Endothelial cell of umbilical vein (primary cell): ENCODE results near the gene DIAPH3. TPM values are rescaled to one million over a fixed set of nuclear protein-coding genes. Genes with fewer than 3 reads are reported as not detected.

Experiments
- BruUV-seq: library from RNA; stranded (reverse); fragments of 400-500 nt; replicated peaks from 2 replicates; lab custom pipeline; 2021; lab: Mats Ljungman, UMichigan
- CTCF ChIA-PET: fragments of 300-600, 350-600 bp; sonication (Branson Sonifier 250); formaldehyde crosslinking; loops from one replicate; lab custom pipeline; 2021; ENCODE audit warnings: antibody characterized with exemption, inconsistent platforms; lab: Charles Lee
- POLR2A ChIA-PET: fragments of 300-600, 350-600 bp; sonication (Branson Sonifier 250); formaldehyde crosslinking; loops from one replicate; lab custom pipeline; 2021; ENCODE audit warnings: antibody characterized with exemption, inconsistent platforms; lab: Charles Lee
- DNase-seq: peaks from one replicate; pipeline ENCODE4 v3.0.0-alpha.2; 2011; ENCODE audit warnings: low read depth, low spot score
- FAIRE-seq: peaks from 2 replicates; lab custom pipeline; 2011; peaks lifted over from hg19 to GRCh38; lab: Jason Lieb, UNC
- H2AFZ ChIP-seq: 2 replicates; pipeline ENCODE4 v1.6.0; 2012; ENCODE audit warnings: low read depth, low read length, control low read depth, inconsistent platforms
- H3K27ac ChIP-seq: 2 replicates; pipeline ENCODE4 v1.5.1; 2011; ENCODE audit warnings: low read depth, mild to moderate bottlenecking, control low read depth, low read length, moderate library complexity; ENCODE audit not compliant: insufficient read depth
- H3K27me3 ChIP-seq, 2 experiments: 2 replicates each; pipeline versions ENCODE4 v1.6.0 to v1.6.1; 2011; ENCODE audit warnings: low read length in 2 of 2, mixed read lengths in 1 of 2; ENCODE audit not compliant: control insufficient read depth in 2 of 2, insufficient read depth in 2 of 2
- H3K36me3 ChIP-seq, 2 experiments: 2 replicates in 1 of 2; 3 replicates in 1 of 2; pipeline ENCODE4 v1.5.1; 2011; ENCODE audit warnings: low read length in 2 of 2, mild to moderate bottlenecking in 1 of 2, moderate library complexity in 1 of 2; ENCODE audit not compliant: control insufficient read depth in 2 of 2, insufficient read depth in 2 of 2; ENCODE audit errors: extremely low read depth in 1 of 2
- H3K4me1 ChIP-seq: 3 replicates; pipeline ENCODE4 v1.5.1; 2011; ENCODE audit warnings: mild to moderate bottlenecking, low read length; ENCODE audit not compliant: control insufficient read depth, insufficient read depth; ENCODE audit errors: extremely low read depth
- H3K4me2 ChIP-seq: 2 replicates; pipeline ENCODE4 v1.6.1; 2011; ENCODE audit warnings: low read length, control low read depth, mixed read lengths; ENCODE audit not compliant: insufficient read depth
- H3K4me3 ChIP-seq, 3 experiments: fragments of 200-600 bp in 1 of 3; sonication (generic), shearing (Covaris generic) in 1 of 3; replicated peaks in 1 of 3; 2 replicates each; pipeline ENCODE4 v1.5.1; 2011 to 2016; ENCODE audit warnings: control low read depth in 3 of 3, low read length in 3 of 3, mild to moderate bottlenecking in 2 of 3, inconsistent platforms in 1 of 3, low read depth in 1 of 3, moderate library complexity in 1 of 3; ENCODE audit not compliant: insufficient read depth in 1 of 3
- H3K79me2 ChIP-seq: 2 replicates; pipeline ENCODE4 v1.6.0; 2012; ENCODE audit warnings: low read length, inconsistent platforms; ENCODE audit not compliant: control insufficient read depth, insufficient read depth
- H3K9ac ChIP-seq: replicated peaks from 2 replicates; pipeline ENCODE3; 2011; ENCODE audit warnings: low read length, control low read depth; ENCODE audit not compliant: insufficient read depth; ENCODE audit errors: extremely low read depth
- H3K9me1 ChIP-seq: replicated peaks from 3 replicates; pipeline ENCODE4 v1.6.0; 2011; ENCODE audit warnings: mild to moderate bottlenecking, low read length; ENCODE audit not compliant: control insufficient read depth, insufficient read depth; ENCODE audit errors: extremely low read depth
- H3K9me3 ChIP-seq: replicated peaks from 2 replicates; pipeline ENCODE4 v1.5.1; 2012; ENCODE audit warnings: low read length, inconsistent platforms; ENCODE audit not compliant: control insufficient read depth, insufficient read depth
- H4K20me1 ChIP-seq: replicated peaks from 2 replicates; pipeline ENCODE3; 2011; ENCODE audit warnings: mild to moderate bottlenecking, low read length; ENCODE audit not compliant: control insufficient read depth, insufficient read depth; ENCODE audit errors: extremely low read depth
- CTCF ChIP-seq, 2 donors: IDR thresholded peaks; 1 replicate in 1 of 2; 2 replicates in 1 of 2; pipeline ENCODE4 v1.5.1; 2011; ENCODE audit warnings: low read length in 2 of 2, mild to moderate bottlenecking in 2 of 2, moderate library complexity in 2 of 2, control low read depth in 1 of 2, inconsistent platforms in 1 of 2, low read depth in 1 of 2; ENCODE audit not compliant: insufficient read depth in 1 of 2; ENCODE audit errors: extremely low read depth in 1 of 2
- EZH2 ChIP-seq: IDR thresholded peaks from 2 replicates; pipeline ENCODE4 v1.6.1; 2012; ENCODE audit warnings: borderline replicate concordance, low read depth, mild to moderate bottlenecking, moderate library complexity, low read length, inconsistent platforms; ENCODE audit not compliant: severe bottlenecking
- FOS ChIP-seq: IDR thresholded peaks from 2 replicates; pipeline ENCODE4 v1.6.1; 2011; ENCODE audit warnings: mild to moderate bottlenecking, low read length, moderate library complexity, borderline replicate concordance; ENCODE audit not compliant: insufficient read depth
- GATA2 ChIP-seq: IDR thresholded peaks from 2 replicates; pipeline ENCODE4 v1.7.0; 2011; ENCODE audit warnings: low read depth, mild to moderate bottlenecking, moderate library complexity, mixed read lengths, low read length; ENCODE audit not compliant: insufficient read length, insufficient read depth
- JUN ChIP-seq: IDR thresholded peaks from 2 replicates; pipeline ENCODE4 v1.6.1; 2011; ENCODE audit warnings: borderline replicate concordance, low read depth; ENCODE audit not compliant: insufficient read length, insufficient read depth
- MYC ChIP-seq: IDR thresholded peaks from one replicate; pipeline ENCODE4 v1.6.1; 2011; ENCODE audit warnings: mild to moderate bottlenecking, low read depth, low read length
- POLR2A ChIP-seq: IDR thresholded peaks from 2 replicates; pipeline ENCODE4 v1.6.1; 2012; ENCODE audit warnings: low read depth, mild to moderate bottlenecking, control low read depth, low read length
- POLR2AphosphoS5 ChIP-seq: IDR thresholded peaks from 2 replicates; pipeline ENCODE4 v1.6.1; 2012; ENCODE audit warnings: low read depth, mild to moderate bottlenecking, control low read depth, low read length, moderate library complexity; ENCODE audit not compliant: insufficient read depth
- dilution Hi-C: fragments of 300-500 bp; cut with MboI; formaldehyde crosslinking; loops from one replicate; pipeline ENCODE4 v1.15.0; 2019; ENCODE audit warnings: low sequenced_read_pairs; ENCODE audit not compliant: extremely low pct_ligation_motif_present
- intact Hi-C: fragments of 100-400 bp; cut with micrococcal nuclease; formaldehyde crosslinking; loops from one replicate; pipeline ENCODE4 v1.10.0; 2022
- polyA plus RNA-seq, 4 experiments: library from polyadenylated mRNA; depleted of rRNA in 3 of 4; stranded (reverse) in 3 of 4; unstranded in 1 of 4; fragments of >200 nt; gene quantifications; 2 replicates each; pipeline versions ENCODE4 v1.2.1 to v1.2.3, GENCODE V29; 2011 to 2012; ENCODE audit warnings: missing spikeins in 1 of 4
- total RNA-seq: library from RNA; stranded (reverse); gene quantifications from 2 replicates; pipeline ENCODE4 v1.2.3, GENCODE V29; 2021
- TF ChIP-seq, protein P1 (sequence below): IDR thresholded peaks from 2 replicates; pipeline ENCODE4 v1.6.1; 2011; ENCODE audit not compliant: insufficient read depth, insufficient read length

The DIAPH3 gene
- total and polyA plus RNA-seq, 2 donors (not counting 3 experiments of a cell fraction or from before 2014, with no cell fraction given): 9.9 to 44.0 TPM

DNA sequence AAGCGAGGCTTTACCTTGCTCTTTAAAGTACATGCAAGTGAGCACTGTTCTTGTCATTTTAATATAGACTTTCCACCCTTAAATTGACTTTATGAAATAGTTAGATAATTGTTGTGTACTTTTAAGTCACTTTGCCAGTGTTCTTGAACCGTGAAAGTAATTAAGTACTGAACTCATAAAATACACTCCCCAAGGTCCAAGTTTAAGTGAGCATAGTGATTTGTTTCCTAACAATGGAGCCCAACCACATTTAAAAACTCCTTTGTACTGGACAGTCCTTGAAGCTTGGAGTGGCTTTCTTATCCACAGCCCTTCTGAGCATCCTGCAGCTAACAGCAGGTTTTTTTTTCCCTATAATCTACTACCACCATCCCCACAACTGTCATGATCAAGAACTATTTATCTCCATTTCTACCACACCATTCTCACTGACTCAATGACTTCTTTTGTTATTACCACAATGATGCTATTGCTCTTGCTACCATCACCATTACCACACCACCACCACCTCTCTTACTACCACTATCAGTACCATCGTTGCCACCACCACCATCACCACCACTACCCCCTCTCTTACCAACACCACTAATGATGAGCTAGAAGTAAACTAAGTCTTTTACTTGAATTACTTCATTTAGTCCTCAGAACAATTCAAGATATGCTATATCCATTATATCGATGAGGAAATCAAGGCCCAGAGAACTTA is 452.6 kb downstream of the DIAPH3 start:
- H3K27ac ChIP-seq: no peak overlapping the region
- H3K4me1 ChIP-seq: peaks cover 5% of the 10 kb centered on the region
- intact Hi-C loops (no loop called here), dilution Hi-C loops (no loop called here)
- no peak for FAIRE-seq
- no peaks in the 10 kb centered on the region for H3K9me3 ChIP-seq
- no peak overlapping the region for H3K4me2 ChIP-seq
- H3K36me3 ChIP-seq: no peaks in the 10 kb centered on the region
- H4K20me1 ChIP-seq: no peaks in the 10 kb centered on the region
- no peak for DNase-seq
- ChIA-PET CTCF (interaction anchor here (1.0 kb wide), 1 partner anchor 10 kb away, joined by 3 read pairs; no protein-coding TSS in a partner anchor), POLR2A (no interaction called here)
- H3K79me2 ChIP-seq: no peaks in the 10 kb centered on the region
- BruUV-seq: no TSS peak
- H3K4me3 ChIP-seq: no peak overlapping the region
- no peaks in the 10 kb centered on the region for H3K9me1 ChIP-seq
- TF ChIP-seq GATA2 (no peak), CTCF (IDR thresholded peaks at IDR 0.05; ENCODE audit: extremely low read depth in 1 of 2, insufficient read depth in 1 of 2, low read depth in 1 of 2, low read length in 2 of 2) (no peak), POLR2A (no peak), FOS (no peak), JUN (no peak), MYC (no peak), EZH2 (no peak), POLR2AphosphoS5 (no peak)
- TF ChIP-seq, protein P1, sequence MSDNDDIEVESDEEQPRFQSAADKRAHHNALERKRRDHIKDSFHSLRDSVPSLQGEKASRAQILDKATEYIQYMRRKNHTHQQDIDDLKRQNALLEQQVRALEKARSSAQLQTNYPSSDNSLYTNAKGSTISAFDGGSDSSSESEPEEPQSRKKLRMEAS: no peak
- H3K27me3 ChIP-seq: no peaks in the 10 kb centered on the region
- H3K9ac ChIP-seq: no peak overlapping the region
- H2AFZ ChIP-seq: no peak overlapping the region
